HG02973 (cell line): ENCODE measurements around the gene TAOK3.

Source experiments
- ATAC-seq: cut with Tn5 transposase; IDR thresholded peaks from one replicate; pipeline ENCODE4 v1.9.1; 2021; ENCODE audit warnings: moderate library complexity; ENCODE audit not compliant: unreplicated experiment

TAOK3 gene

GRCh38 chr12:118102609-118103008 lies 270.1 kb downstream of the TAOK3 start:
- no peak for ATAC-seq

- ATAC-seq = no peak
Measured at GRCh38 chr12:118102070-118102469, 270.6 kb downstream of the TAOK3 start.

- no peak for ATAC-seq
Measured at GRCh38 chr12:118101051-118101450, 271.7 kb downstream of the TAOK3 start.
